GM19468 (cell line): ENCODE results near the gene SMOC1.

Source experiments
- ATAC-seq: cut with Tn5 transposase; IDR thresholded peaks from one replicate; pipeline ENCODE4 v1.9.1; 2021; ENCODE audit warnings: mild to moderate bottlenecking, moderate library complexity, moderate number of reproducible peaks; ENCODE audit not compliant: unreplicated experiment; ENCODE audit errors: extremely low read depth

SMOC1 gene

DNA sequence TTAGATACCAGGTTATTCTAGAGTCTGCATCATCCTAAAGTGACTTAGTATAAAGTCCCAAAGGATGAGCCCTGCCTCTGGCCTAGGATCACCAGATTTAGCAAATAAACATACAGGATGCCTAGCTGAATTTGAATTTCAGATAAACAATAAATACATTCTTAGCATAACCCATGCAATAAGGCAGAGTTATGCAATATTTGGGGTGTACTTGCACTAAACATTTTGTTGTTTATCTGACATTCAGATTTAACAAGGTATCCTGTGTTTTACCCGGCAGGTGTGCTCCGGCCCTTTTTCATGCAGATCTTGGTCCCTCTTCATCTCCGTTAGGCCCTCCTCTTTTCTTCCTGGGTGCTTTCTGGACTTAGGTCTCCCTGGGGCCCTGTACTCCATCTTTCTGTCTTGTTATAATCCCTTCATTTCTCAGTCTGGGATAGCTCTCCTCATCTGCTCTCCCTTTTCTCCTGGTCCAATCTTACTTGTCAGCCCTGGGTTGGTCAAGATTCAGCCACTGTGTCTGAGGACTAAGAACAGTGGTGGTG, 18.1 kb upstream of the SMOC1 start:
- ATAC-seq, result no peak

- no peak for ATAC-seq
Observed at GRCh38 chr14:69863083-69863482, 16.1 kb upstream of the SMOC1 start.

DNA sequence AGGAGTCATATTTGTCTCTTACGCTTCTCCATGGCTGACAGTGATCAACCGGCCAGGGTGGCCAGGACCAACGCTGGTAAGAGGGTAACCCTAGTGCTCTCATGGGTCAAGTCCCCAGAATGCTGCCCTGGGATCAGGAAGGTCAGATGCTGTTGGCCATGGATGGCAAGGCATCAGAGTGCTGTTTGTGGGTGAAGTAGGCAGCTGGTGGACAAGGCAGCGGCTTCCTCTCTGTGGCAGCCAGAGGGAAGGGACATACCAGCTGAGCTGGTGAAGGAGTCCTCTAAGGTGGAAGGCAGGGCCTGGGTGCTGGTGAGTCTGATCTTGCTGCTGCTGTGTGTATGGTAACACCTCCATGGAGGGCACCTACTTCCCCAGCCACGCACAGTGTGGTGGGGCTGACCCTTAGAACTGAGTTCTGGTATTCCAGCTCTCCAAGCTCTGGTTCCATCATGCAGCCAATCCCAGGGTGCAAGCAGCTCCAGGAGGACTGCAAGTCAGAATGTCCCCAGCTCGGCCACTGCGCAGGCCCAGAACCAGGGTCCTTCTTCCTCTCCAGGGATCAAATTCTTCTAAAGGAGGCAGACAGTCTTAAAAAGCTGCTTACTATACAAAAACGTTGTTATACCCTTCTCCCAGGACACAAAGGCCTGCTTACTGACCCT, 13.4 kb upstream of the SMOC1 start:
- ATAC-seq, result no peak

- no peak for ATAC-seq
Observed at GRCh38 chr14:69868363-69868963, 10.8 kb upstream of the SMOC1 start.

DNA sequence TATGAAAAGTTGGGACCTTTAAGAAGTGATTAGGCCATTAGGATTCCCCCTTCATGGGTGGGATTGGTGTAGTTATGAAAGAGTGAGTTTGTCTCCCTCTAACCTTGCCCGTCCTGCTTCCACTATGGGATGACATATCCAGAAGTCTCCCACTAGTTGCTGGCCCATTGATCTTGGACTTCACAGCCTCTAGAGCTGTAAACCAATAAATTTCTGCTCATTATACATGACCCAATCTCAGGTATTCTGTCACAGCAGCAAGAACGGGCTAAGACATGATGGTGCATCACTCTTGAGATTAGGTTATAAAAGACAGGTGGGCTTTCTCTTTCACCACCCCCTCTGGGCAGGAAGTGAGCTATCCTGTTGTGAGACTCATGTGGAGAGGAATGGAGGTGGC, 8.6 kb upstream of the SMOC1 start:
- no peak for ATAC-seq

GRCh38 chr14:69873877-69874780, 5.1 kb upstream of the SMOC1 start:
- no peak for ATAC-seq

- ATAC-seq, result no peak
Observed at GRCh38 chr14:69876221-69876847, 2.9 kb upstream of the SMOC1 start.

DNA sequence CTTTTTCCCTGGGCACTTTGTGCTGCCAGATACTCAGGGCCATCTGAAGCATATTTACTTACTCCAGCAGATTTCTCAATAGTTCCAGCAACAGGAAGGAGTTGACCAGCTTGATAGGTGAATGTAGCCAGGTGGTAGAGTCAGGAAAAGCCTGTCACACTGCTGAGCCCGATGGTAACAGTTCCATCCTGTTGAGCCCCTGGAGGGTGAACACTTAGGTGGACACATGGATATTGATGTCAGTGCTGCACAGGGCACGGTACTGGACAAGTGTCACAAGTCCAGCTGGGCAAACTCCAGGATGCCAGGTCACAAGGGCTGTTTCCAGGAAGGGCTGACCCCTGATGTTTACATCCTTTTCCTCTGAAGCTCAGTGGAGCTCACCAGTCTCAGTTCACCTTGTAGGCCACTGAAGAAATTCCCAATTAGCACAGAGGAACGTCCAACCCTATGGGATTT, 2.3 kb upstream of the SMOC1 start:
- no peak for ATAC-seq

GRCh38 chr14:69877492-69877891, 1.7 kb upstream of the SMOC1 start:
- ATAC-seq, result no peak

- ATAC-seq, result no peak
Observed at GRCh38 chr14:69878251-69878650, 965 bp upstream of the SMOC1 start.

DNA sequence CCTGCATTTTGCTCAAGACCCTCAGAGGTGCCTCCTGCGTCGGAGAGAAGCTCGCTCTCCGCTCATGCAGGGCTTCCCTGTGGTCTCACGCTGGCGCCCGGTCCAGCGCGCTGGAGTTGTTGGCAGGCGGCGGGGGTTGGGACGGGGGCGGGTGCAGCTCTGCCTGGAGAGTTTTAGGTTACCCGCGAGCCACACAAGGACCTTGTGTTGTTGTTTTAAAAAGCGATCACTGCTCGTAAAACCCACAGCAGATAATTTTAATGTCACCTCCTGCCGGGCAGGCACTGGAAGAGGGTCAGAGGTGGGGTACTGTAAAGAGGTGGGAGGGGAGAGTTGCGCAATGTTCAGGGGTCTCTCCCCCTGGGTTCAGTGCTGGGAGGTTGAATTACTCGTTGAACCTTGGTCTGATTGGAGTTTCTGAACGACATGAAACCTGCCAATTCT, 850 bp downstream of the SMOC1 start:
- ATAC-seq, result no peak

- ATAC-seq, result no peak
Observed at GRCh38 chr14:69880893-69881292, 1.7 kb downstream of the SMOC1 start.

DNA sequence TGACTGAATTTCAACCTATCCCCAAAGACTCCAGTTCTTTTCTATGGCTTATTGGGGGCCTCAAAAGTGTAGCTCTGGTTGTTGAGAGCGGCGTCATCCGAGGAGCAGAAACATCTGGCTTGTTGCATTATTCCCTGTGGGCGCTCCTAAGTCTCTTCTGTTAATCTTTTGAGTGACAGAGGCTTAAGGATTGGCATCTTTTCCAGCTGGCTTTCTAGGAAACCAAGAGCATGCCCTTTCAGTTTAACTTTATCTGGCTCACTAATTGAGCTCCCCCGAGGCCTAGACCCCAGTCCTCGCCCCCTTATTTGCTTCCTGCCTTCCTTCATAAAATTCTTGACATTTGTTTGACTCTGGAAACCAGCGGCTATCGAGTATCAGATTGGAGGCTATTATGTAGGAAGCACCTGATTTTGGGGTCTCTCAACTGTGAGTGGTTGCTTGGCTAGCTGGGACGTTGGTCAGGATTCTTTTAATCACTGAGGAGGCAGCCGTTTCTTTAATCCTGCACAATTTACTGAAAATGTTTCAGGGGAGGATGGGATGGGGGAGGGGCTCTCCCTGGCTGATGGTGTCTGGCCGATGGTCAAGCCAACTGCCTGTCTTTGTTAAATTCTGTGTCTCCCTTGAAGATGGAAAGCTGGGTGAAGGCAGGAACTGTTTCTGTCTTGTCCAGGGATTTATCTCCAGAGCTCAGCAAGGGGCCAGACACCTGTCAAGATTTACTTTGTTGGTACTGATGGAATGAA, 3.1 kb downstream of the SMOC1 start:
- no peak for ATAC-seq

GRCh38 chr14:69882915-69883314, 3.7 kb downstream of the SMOC1 start:
- no peak for ATAC-seq

- no peak for ATAC-seq
Observed at GRCh38 chr14:69886453-69887242, 7.4 kb downstream of the SMOC1 start.

GRCh38 chr14:69887740-69888657, 8.8 kb downstream of the SMOC1 start:
- ATAC-seq, result no peak

- no peak for ATAC-seq
Observed at GRCh38 chr14:69891422-69891821, 12.2 kb downstream of the SMOC1 start.

- ATAC-seq, result no peak
Observed at GRCh38 chr14:69895109-69895508, 15.9 kb downstream of the SMOC1 start.
